ENCODE results near the gene MRRF.

MRRF gene

GRCh38 chr9:122228568-122229484 lies 35.9 kb upstream of the MRRF start, which contains the start of gene LHX6:
Gene LHX6, minus strand, starts transcription at chr9:122228957. Its CDS starts 217 bp downstream, at chr9:122228740.
- DNase-seq (ENCODE audit: low spot score) = no peak

GRCh38 chr9:122229485-122229837 lies 35.2 kb upstream of the MRRF start:
- DNase-seq (ENCODE audit: low spot score) = no peak

- no peak for DNase-seq (ENCODE audit: low spot score)
Observed at GRCh38 chr9:122232796-122233306, 31.8 kb upstream of the MRRF start.

DNA sequence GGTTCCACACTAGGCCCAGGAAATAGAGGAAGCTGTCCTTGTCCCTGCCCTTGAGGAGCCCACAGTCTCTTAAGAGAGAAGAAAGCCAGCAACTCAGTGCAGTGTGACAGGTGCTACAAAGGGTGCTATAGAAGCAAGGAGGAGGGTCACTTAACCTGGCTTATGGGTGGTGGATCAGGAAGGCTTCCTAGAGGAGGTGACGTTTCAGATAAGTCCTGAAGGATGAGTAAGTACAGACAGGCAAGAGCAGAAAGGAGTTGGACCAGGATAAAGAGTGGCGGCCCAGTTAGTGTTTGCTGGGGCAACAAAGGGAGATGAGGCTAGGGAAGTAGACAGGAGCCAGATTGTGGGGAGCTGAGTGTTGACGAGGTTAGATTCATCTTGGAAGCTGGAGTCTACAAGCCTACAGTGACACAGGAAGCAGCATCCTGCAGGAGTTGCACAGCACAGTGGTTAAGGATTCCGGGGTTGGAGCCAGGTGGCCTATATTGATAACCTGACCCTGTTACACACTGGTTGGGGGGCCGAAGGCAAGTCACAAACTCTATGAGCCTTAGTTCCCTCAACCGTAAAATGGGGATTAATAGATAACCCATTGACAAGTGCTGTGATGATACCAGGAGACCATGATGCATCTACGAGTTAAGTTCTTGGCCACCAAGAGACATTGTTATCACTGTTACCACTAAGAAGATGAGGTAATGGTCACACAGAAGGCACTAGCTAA lies 30.5 kb upstream of the MRRF start:
- no peak for DNase-seq (ENCODE audit: low spot score)

GRCh38 chr9:122236681-122237080 lies 28.0 kb upstream of the MRRF start:
- no peak for DNase-seq (ENCODE audit: low spot score)

DNA sequence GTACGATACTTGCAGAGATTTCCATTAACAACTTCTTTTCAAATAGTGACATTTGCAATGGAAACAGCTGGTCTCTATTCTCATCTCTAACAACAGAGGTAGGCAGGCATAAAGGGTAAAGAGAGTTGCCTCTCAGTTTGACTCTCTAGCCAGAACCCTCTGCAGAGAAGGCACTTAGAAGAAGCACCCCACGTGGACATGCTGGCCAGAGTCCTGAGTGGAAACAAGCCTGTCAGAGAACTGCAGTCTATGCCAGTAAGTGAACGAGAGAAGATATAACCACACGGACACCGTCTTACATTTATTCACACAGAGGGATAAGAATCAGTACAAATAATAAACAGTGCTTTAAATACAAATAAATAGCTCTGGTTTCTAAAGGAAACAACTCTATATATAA lies 25.0 kb upstream of the MRRF start:
- DNase-seq (ENCODE audit: low spot score) = no peak

DNA sequence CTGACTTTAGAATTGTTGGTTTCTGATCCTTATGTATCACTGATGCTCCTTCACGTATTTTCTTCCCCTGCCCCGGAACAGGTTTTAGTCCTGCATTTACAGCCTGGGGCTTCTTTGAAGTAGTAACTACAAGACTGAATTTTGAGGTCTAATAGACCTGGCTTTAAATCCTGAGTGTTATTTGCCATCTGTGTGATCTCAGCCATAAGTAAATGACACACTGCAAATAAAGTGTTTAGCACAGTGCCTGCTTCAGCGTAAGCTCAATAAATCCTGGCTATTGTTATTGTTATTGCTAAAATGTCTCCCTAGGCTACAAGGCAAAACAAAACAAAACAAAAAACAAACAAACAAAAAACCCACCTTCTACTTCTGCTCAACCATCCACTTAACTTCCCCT lies 20.3 kb upstream of the MRRF start:
- DNase-seq (ENCODE audit: low spot score) = no peak

DNA sequence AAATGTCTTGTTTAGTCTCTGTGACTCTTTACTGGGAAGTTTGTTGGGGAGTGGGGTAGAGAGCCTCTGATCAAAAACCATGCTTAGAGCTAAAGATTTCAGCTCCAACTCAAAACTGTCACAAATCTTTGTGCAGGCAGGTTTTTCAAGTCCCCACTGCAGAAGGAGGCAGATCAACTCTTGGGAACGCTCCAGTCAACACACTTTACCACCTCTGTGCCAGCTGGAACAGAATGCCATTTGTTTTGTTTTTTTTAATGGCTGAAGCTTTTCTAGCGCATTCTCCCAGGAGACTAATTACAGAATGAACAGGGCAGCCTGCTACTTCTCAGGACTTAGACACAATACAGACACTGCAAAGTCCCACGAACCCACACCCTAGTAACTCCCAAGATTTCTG lies 18.0 kb upstream of the MRRF start:
- no peak for DNase-seq (ENCODE audit: low spot score)

- no peak for DNase-seq (ENCODE audit: low spot score)
Observed at GRCh38 chr9:122248448-122248865, 16.2 kb upstream of the MRRF start.

DNA sequence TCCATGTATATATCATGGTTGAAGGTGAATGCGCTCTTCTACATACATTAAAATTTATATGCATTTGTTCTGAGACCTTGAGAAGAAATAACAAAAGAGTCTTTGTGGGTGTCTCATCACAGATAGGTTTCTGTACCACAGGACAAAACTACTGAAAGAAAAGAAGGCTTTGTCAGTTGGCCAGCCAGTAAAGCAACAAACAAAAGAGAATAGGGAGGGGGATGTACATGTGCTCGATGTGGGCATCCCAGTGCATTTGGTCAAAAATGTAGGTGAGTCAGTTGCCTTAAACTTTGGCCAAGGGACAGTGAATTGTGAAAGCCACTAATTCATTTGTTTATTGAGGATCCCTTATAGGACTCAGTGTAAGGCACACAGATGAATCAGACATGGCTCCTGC lies 13.3 kb upstream of the MRRF start:
- no peak for DNase-seq (ENCODE audit: low spot score)

DNA sequence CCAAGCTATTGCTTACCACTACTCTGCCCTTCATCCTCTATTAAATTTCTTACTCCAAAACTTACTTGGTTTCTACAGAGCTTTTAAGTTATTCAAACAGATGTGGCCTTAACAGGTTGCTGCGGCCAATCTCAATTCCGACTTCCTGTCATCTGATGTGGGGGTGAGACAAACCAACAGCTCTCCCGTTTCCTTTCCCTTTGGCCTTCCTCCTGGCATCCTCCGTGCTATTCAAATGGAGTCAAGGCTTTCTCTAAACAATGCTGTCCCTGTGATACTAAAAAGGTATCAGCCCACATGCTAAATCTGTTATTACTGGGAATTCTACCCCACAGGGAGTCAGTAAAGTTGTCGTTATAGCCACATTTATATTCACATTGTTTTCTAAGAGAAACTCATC lies 11.9 kb upstream of the MRRF start:
- no peak for DNase-seq (ENCODE audit: low spot score)

- DNase-seq (ENCODE audit: low spot score) = no peak
Observed at GRCh38 chr9:122254761-122255160, 9.9 kb upstream of the MRRF start.

DNA sequence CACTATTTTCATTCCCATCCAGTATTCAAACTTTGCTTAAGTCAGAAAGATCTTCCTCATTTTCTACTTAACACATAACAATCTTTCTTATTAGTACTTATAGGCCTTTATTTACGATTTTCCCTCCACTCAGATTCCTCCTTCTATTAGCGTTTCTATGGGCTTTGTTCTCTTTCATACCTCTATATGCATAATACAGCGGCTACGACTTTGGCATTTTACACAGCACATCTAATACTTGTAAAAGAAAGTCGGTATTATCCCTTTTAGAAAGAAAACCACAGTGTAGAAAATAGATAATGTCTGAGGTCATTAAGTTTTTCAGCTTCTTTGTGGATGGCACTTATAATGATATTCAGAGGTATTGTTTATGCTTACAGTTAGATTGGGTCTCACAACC lies 8.5 kb upstream of the MRRF start:
- no peak for DNase-seq (ENCODE audit: low spot score)

DNA sequence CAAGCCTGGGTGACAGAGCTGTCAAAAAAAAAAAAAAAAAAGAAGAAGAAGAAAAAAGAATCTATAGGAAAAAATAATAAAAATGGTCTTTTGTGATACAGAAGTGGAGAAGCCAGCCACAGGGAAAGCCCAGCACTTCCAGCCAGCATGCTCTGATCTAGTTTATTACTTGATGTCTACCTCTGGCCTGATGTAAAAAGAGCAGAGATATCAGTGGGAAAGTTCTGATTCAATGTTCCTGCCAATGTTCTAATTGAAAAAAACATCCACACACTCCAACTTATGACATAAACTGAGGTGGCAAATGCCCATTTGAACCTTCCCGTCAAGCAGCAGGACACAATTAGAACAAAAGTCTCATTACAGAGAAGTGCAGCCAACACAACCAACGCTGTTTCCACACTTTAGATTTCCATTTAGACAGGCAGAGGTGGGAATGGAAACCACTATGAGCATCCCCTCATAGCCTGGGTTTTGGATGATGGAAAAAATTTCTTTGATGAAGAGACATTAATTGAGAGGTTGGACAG lies 5.7 kb upstream of the MRRF start:
- DNase-seq (ENCODE audit: low spot score) = no peak

DNA sequence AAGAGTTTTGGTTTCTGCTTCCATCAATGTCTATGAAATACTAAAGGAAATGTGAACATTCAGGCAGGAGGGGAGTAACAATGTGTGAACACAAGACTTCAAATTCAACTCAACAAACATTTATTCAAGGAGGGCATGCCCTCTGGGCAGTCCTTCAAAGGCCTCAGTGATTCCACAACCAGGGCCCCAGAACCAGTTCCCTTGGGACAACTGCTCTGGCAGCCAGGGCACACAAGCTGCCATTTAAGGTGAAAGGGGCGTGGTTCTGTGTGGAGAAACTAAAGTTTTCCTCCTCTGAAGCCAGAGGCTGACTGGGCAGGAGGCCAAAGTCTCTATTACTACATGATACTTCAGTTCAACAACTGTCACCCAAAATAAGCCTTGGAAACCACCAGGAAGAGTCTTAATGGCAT lies 3.2 kb upstream of the MRRF start:
- DNase-seq (ENCODE audit: low spot score) = no peak

- no peak for DNase-seq (ENCODE audit: low spot score)
Observed at GRCh38 chr9:122262073-122262472, 2.6 kb upstream of the MRRF start.

GRCh38 chr9:122263699-122264349 lies 858 bp upstream of the MRRF start:
- no peak for DNase-seq (ENCODE audit: low spot score)

- peak; percentile 54 for DNase-seq (ENCODE audit: low spot score)
Observed at GRCh38 chr9:122265149-122265915, 650 bp downstream of the MRRF start.

DNA sequence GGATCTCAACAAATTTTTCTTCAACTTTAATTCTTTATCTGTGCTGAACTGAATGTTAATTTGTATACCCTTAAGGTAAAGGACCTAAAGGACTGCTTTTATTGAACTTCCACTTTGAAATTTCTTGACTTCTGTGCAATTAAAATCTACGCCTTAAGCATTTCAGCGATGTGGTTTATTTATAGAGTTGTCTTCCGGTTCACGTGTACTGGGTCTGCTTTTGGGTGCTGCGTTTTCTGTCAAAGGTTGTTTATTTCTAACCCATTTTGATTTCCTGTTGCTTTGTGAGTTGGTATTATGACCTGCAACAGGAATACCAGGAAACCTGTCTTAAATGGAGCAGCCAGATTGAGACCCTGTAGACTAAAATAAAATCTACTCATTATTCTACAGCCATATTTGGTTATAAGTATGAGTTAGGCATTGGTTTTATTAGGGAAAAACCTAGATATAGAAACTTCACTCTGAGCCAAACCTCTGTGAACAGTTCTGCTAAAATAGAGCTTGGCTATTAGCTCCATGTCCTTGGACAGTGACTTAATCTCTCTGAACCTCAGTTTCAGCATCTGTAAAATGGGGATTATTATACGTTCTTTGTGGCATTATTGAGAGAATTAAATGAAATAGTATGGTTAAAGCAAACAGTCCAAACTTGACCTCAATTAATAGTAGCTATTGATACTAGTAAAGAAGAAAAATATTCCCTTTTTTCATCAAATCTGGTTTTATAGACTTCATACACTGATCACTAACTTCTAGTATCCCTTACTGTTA lies 3.5 kb downstream of the MRRF start:
- no peak for DNase-seq (ENCODE audit: low spot score)

GRCh38 chr9:122274055-122274454 lies 9.4 kb downstream of the MRRF start:
- no peak for DNase-seq (ENCODE audit: low spot score)

DNA sequence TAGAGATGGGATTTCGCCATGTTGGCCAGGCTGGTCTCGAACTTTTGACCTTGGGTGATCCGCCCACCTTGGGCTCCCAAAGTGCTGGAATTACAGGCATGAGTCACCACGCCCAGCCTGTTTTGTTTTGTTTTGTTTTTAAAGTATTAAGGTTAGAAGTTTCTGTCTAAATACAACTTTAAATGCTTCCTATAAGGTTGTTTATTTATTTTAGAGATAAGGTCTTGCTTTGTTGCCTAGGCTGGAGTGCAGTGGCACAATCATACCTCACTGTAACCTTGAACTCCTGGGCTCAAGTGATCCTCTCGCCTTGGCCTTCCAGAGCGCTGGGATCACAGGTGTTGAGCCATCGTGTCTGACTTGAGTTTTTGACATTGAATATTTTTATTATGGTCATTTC lies 11.4 kb downstream of the MRRF start:
- no peak for DNase-seq (ENCODE audit: low spot score)
